Pancreas (tissue), 10 donors: ENCODE results near the gene DHODH. TPM values are rescaled to one million over a fixed set of nuclear protein-coding genes. Genes with fewer than 3 reads are reported as not detected.

ENCODE experiments used
- ATAC-seq, 4 donors: fragments of 200-7000 bp; cut with Tn5 transposase; one replicate each; pipeline versions ENCODE4 v1.8.0 to v1.9.1; 2020; ENCODE audit warnings: mild to moderate bottlenecking in 4 of 4, moderate library complexity in 4 of 4
- DNase-seq, 6 donors: peaks; one replicate each; pipeline ENCODE4 v3.0.0-alpha.2; 2020
- FAIRE-seq: peaks from 2 replicates; lab custom pipeline; 2012; peaks lifted over from hg19 to GRCh38; lab: Jason Lieb, UNC
- H3K27ac ChIP-seq, 4 donors: fragments of 200-600 bp; sonication (generic); 1 replicate in 3 of 4; 2 replicates in 1 of 4; pipeline versions ENCODE4 v1.5.0 to v1.8.0; 2020
- H3K27me3 ChIP-seq, 4 donors: fragments of 200-600 bp; one replicate each; pipeline ENCODE4 v1.8.0; 2021
- H3K36me3 ChIP-seq, 3 donors: fragments of 200-600 bp; sonication (generic) in 1 of 3; one replicate each; pipeline versions ENCODE4 v1.5.0 to v1.8.0; 2020 to 2021
- H3K4me1 ChIP-seq, 3 donors: fragments of 200-600 bp; one replicate each; pipeline ENCODE4 v1.8.0; 2021
- H3K4me3 ChIP-seq, 4 donors: fragments of 200-600 bp; sonication (generic) in 2 of 4; one replicate each; pipeline versions ENCODE4 v1.5.0 to v1.8.0; 2020 to 2021
- H3K9me3 ChIP-seq, 4 donors: fragments of 200-600 bp; one replicate each; pipeline ENCODE4 v1.8.0; 2021
- CTCF ChIP-seq, 4 donors: fragments of 200-600 bp; sonication (generic) in 3 of 4; IDR thresholded peaks; one replicate each; pipeline versions ENCODE4 v1.5.0 to v1.8.0; 2021; ENCODE audit warnings: antibody characterized with exemption in 4 of 4
- WGBS, 2 donors: extraction: QIAGEN DNeasy Blood & Tissue Kit; methylation state at CpG; one replicate each; pipeline ENCODE4 v1.1.7; 2013; 5-methylcytosine and 5-hydroxymethylcytosine counted together
- intact Hi-C, 3 donors: fragments of 100-400 bp; cut with DNase I; formaldehyde crosslinking; loops; one replicate each; pipeline versions ENCODE4 v1.11.1 to v1.14.2; 2022
- polyA plus RNA-seq, 2 donors: library from polyadenylated mRNA; stranded (reverse); fragments of 200-250 nt; gene quantifications; one replicate each; pipeline ENCODE4 v1.2.3, GENCODE V29; 2013
- total RNA-seq, 6 donors: library from RNA; stranded (reverse); fragmentation: NEBNext Ultra II Directional in 4 of 6; extraction: Animal tissue kit (Norgen Biotek cat#: 25700) in 4 of 6; gene quantifications; one replicate each; pipeline versions ENCODE4 v1.2.1 to v1.2.4, GENCODE V29; 2021 to 2023
- donor health status: healthy with polysubstance abuse.
- donor health status: DM: no; HTN: no; CAD: no; lungs with moderate emphysema.
- donor health status: DM: no; HTN: no; CAD: no.
- donor health status: control.
- donor health status: control.
- donor health status: Bipolar disorder and iron deficiency.
- donor health status: DM: yes; HTN: yes; CAD: no.
- donor health status: DM: no; HTN: no; CAD: no.
- donor health status: DM: no; HTN: no; CAD: no.
- donor health status: DM: yes; HTN: yes; CAD: no.

DHODH gene
- total and polyA plus RNA-seq, 8 donors, result 2.2 to 5.2 (median 4.2) TPM

DNA sequence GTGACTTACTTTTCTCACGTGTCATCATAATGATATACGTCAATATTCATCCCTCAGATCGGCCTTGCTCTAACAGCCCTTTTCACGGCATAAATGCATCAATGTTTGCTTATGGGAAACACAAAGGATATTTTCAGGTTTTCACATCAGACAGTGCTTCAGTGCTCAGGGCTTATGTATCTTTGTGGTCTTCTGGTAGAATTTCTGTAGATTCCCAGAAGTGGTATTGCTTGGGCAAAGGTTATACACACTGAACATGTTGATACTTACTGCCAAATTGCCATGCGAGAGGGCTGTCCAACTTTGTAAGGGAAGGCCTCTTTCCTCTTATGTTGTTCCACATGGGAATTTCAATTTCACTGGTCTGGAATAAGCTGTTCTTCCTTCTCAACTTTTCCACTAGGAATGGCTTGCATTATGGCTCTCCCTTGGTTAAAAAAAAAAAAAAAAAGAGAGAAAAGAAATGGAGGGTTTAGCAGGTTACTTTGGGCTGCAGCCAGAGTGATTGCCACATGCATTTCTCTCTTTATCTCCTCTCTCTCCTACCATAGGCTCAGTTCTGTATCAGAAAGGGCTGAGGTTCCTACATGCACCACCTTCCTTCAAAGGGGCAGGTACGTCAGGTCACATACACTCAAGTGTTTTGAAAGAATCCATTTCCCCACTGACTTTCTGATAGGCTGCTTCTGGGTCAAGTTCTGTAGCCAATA lies 19.3 kb downstream of the DHODH start:
- Histone ChIP-seq H3K27ac (no peak overlapping the region), H3K4me3 (no peak overlapping the region), H3K4me1 (no peaks in the 10 kb centered on the region), H3K36me3 (peaks cover 0 to 8% (median 0%) of the 10 kb centered on the region in 3 donors), H3K27me3 (no peaks in the 10 kb centered on the region), H3K9me3 (no peaks in the 10 kb centered on the region)
- no peak for TF ChIP-seq CTCF (IDR thresholded peaks at IDR 0.05)
- ATAC-seq (no peak), FAIRE-seq (no peak), DNase-seq (no peak)
- intact Hi-C loops, result no loop called here
- 92 to 93% methylated on average over 6 of the region's 6 CpGs for WGBS, 2 donors

DNA sequence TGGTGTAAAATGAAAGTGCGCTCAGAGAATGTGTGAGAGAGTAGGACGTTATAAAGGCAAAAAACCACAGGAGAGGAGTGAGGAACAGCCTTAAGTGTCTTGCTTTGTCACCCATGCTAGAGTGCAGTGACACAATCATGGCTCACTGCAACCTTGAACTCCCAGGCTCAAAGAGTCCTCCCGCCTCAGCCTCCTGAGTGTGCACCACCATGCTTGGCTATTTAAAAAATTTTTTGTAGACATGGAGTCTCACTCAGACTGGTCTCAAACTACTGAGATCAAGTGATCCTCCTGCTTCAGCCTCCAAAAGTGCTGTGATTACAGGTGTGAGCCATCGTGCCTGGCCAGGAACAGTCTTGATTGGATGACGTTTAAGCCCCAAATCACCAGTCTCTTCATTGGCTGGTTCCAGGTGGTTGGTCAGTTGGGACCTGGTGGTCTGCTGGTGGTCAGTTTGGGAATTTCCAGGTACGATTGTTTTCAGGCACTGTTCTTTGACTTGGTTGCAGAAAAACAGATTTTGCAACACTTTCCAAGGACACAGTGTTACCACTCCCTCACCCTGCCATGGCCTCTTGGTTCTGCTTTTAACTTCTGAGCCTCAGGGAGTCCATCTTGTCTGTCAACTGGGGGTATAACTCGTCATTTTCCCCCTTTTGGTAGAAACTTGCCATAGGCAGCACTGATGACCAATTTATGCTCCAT lies 21.2 kb downstream of the DHODH start:
- FAIRE-seq (no peak), DNase-seq (no peak), ATAC-seq (no peak)
- intact Hi-C loops, result no loop called here
- H3K4me1 ChIP-seq, result no peaks in the 10 kb centered on the region
- no peaks in the 10 kb centered on the region for H3K36me3 ChIP-seq
- TF ChIP-seq CTCF (IDR thresholded peaks at IDR 0.05), result no peak
- H3K27me3 ChIP-seq, result no peaks in the 10 kb centered on the region
- H3K4me3 ChIP-seq, result no peak overlapping the region
- WGBS, 2 donors, result 82 to 87% methylated on average over 7 of the region's 7 CpGs
- no peak overlapping the region for H3K27ac ChIP-seq
- no peaks in the 10 kb centered on the region for H3K9me3 ChIP-seq

DNA sequence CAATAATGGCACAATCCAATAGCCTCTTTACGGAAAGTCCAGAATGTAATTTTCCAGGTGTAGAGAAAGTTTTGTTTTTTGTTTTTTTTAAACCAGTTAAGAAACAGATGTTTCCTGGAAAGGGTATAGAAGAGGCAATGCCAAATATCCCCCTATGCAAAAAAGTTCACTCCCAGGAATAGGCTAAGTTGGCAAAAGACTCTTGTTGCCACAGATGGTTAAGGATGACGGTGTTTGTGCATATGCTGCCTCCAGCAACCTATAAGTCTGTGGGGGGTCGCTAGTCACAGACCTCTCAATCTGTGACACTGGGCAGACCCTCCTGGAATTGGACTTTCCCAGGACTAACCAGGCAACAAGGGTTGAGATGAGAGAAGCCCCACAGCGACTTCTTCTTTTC lies 24.9 kb downstream of the DHODH start:
- ATAC-seq (no peak), DNase-seq (no peak), FAIRE-seq (no peak)
- Histone ChIP-seq H3K27ac (no peak overlapping the region), H3K27me3 (no peaks in the 10 kb centered on the region), H3K9me3 (no peaks in the 10 kb centered on the region), H3K4me3 (no peak overlapping the region), H3K36me3 (no peaks in the 10 kb centered on the region), H3K4me1 (no peaks in the 10 kb centered on the region)
- no peak for TF ChIP-seq CTCF (IDR thresholded peaks at IDR 0.05)
- intact Hi-C loops, result no loop called here
- WGBS, 2 donors, result 77 to 86% methylated on average over 4 of the region's 4 CpGs

- no peaks in the 10 kb centered on the region for H3K9me3 ChIP-seq
- intact Hi-C loops, result no loop called here
- no peak overlapping the region for H3K4me3 ChIP-seq
- no peak overlapping the region for H3K27ac ChIP-seq
- no peaks in the 10 kb centered on the region for H3K4me1 ChIP-seq
- TF ChIP-seq CTCF (IDR thresholded peaks at IDR 0.05), result no peak
- H3K36me3 ChIP-seq, result no peaks in the 10 kb centered on the region
- FAIRE-seq (no peak), ATAC-seq (no peak), DNase-seq (no peak)
- H3K27me3 ChIP-seq, result no peaks in the 10 kb centered on the region
- WGBS, 2 donors, result 79 to 80% methylated on average over 5 of the region's 5 CpGs
Measured at GRCh38 chr16:72036098-72036497, 27.6 kb downstream of the DHODH start.
